GM20000 (cell line): ENCODE measurements around the gene KIAA0753.

ENCODE experiments used
- DNase-seq: peaks from one replicate; pipeline ENCODE4 v3.0.0; 2012; ENCODE audit warnings: low spot score
- CTCF ChIP-seq: IDR thresholded peaks from 2 replicates; pipeline ENCODE4 v1.5.1; 2012; ENCODE audit warnings: mild to moderate bottlenecking, control low read depth; ENCODE audit errors: extremely low read depth, missing control alignments

Gene KIAA0753

GRCh38 chr17:6580625-6581024, 59.9 kb downstream of the KIAA0753 start:
- TF ChIP-seq CTCF: no peak
- DNase-seq: no peak

GRCh38 chr17:6578491-6578890, 62.0 kb downstream of the KIAA0753 start:
- no peak for TF ChIP-seq CTCF
- no peak for DNase-seq

GRCh38 chr17:6577686-6578263, 62.7 kb downstream of the KIAA0753 start:
- DNase-seq: no peak

GRCh38 chr17:6576038-6576785, 64.3 kb downstream of the KIAA0753 start:
- no peak for TF ChIP-seq CTCF
- no peak for DNase-seq

More at GRCh38 chr17:6577686-6578263, 62.7 kb downstream of the KIAA0753 start:
- no peak for TF ChIP-seq CTCF

- TF ChIP-seq CTCF: no peak
- DNase-seq: no peak
These were observed 64.9 kb downstream of the KIAA0753 start for GRCh38 chr17:6575596-6575988.

GRCh38 chr17:6574687-6575595, 65.6 kb downstream of the KIAA0753 start:
- peak; percentile 74 for DNase-seq
- TF ChIP-seq CTCF: no peak
